Measurements from ENCODE around the gene BRME1.
"Not testable (repeated sequence)": the region's sequence is repeated elsewhere in the genome, so short reads cannot be mapped to it uniquely, and the experiment has no call there.

The BRME1 gene

DNA sequence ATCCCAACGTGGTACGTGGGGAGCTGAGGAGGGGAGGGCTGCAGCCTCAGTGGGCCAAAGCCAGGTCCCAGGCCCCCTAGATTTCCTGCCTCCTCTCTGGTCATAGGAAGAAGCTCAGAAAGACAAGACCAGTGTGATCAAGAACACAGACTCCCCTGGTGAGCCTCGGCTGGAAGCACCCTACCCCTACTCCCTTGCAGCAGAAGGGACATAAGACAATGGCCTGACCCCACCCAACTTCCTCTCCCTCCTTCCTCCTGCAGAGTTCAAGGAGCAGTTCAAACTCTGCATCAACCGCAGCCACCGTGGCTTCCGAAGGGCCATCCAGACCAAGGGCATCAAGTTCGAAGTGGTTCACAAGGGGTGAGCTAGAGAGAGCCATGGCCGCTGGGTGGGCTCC is 20.8 kb upstream of the BRME1 start:
- DNase-seq (ENCODE audit: low read depth in 2 of 2), result no peak

GRCh38 chr19:13926010-13926409 is 20.1 kb upstream of the BRME1 start:
- no peak for DNase-seq (ENCODE audit: low read depth in 2 of 2)

DNA sequence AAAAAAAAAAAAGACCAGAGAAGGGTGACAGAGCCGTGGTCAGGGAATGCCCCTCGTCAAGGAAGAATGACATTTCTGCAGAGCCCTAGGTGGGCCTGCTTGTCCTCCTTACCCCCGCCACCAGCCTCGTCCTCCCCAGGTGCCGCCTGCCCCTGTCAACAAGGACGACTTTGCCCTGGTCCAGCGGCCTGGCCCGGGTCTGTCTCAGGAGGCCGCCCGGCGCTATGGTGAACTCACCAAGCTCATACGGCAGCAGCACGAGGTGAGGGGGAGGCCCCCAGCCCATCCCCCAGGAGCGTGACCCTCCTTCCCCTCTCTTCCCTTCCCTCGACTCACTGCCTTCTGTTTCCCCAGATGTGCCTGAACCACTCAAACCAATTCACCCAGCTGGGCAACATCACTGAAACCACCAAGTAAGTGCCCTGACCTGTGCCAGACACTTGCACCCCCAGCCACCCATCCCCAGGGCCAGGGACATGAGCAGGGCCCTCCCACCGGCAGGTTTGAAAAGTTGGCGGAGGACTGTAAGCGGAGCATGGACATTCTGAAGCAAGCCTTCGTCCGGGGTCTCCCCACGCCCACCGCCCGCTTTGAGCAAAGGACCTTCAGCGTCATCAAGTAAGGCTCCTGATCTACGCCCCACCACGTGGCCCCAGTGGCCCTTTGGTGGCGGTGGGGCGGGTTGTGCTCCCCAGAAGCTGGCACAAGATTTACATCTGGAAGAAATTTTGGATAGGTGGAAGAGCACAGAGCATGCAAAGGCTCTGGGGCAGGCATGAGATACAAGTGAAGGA is 17.5 kb upstream of the BRME1 start:
- DNase-seq (ENCODE audit: low read depth in 2 of 2), result no peak

DNA sequence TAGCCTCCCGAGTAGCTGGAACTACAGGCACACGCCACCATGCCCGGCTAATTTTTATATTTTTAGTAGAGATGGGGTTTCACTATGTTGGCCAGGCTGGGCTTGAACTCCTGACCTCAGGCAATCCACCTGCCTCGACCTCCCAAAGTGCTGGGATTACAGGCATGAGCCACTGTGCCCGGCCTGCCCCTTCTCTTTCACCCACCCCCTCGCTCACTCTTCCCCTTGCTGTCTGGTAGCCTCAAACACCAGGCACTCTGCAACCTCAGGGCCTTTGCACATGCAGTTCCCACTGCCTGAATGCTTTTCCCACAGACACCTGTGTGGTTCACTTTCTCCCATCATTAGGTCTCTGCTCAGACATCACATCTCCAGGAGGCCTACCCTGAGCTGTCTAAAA is 16.2 kb upstream of the BRME1 start:
- DNase-seq (ENCODE audit: low read depth in 2 of 2), result not testable (repeated sequence)

DNA sequence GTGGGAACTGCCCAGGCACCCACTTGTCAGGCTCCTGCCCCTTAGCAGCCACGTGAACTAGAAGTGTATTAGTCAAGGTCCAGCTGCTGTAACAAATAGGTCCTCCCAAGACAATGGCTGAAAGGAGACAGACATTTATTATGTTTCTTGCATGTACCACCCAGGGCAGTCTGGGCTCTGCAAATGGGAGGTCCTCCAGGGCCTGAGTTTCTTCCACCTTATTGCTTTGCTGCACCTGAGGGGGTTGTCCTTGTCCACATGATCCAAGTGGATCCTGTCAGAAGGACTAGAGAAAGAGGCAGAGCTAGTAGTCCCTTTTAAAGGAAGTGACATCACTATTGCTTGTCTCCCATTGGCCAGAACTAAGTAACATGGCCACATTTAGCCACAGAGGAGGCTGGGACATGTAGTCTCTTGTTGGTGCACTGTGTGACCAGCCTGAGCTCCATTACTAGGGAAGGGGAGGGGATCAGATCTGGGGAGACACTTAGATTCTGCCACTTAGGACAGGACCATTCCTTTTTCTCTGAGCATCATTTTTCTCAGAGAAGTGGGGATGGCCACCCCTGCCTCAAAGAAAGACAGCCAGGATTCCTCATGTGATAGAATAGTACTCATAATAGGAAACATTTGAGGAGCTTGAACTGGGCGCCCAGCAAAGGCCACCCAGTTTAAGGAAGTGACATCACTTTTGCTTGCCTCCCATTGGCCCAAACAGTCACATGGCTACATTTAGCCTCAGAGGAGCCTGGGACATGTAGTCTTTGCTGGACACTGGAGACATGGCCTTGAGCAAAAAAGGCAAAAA is 15.2 kb upstream of the BRME1 start:
- peak in 1 of 2 donors; percentile 28 for DNase-seq (ENCODE audit: low read depth in 2 of 2)

DNA sequence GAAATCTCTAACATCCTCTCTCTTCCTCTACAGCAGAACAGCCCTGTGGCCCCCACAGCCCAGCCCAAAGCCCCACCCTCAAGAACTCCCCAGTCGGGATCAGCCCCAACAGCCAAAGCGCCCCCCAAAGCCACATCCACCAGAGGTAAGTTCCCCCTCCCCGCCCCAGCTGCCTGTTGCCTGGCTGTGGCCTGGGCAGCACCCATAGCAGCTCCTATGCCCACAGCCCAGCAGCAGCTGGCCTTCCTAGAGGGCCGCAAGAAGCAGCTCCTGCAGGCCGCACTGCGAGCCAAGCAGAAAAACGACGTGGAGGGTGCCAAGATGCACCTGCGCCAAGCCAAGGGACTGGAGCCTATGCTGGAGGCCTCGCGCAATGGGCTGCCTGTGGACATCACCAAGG is 14.6 kb upstream of the BRME1 start:
- DNase-seq (ENCODE audit: low read depth in 2 of 2), result no peak

DNA sequence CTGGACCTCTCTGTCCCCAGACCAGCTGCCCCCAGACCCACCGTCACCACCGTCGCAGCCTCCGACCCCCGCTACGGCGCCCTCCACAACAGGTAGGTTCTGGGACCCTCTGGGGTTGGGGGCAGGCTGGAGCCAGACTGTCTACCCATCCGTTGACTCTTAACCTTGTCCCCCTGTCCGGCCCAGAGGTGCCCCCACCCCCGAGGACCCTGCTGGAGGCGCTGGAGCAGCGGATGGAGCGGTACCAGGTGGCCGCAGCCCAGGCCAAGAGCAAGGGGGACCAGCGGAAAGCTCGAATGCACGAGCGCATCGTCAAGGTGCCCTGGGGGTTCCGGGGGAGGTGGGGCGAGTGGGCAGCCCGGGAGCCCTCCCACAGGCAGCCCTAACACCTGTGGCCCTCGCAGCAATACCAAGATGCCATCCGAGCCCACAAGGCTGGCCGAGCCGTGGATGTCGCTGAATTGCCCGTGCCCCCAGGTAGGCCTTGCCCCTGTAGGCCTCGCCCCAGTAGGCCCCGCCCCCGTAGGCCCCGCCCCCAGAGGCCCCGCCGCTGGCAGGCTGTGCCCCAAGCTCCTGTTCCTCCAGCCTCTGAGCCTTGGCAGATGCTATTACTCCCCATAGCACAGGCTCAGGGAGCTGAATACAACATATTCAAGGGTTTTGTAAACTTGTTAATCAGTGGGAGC is 13.0 kb upstream of the BRME1 start:
- DNase-seq (ENCODE audit: low read depth in 2 of 2), result no peak

DNA sequence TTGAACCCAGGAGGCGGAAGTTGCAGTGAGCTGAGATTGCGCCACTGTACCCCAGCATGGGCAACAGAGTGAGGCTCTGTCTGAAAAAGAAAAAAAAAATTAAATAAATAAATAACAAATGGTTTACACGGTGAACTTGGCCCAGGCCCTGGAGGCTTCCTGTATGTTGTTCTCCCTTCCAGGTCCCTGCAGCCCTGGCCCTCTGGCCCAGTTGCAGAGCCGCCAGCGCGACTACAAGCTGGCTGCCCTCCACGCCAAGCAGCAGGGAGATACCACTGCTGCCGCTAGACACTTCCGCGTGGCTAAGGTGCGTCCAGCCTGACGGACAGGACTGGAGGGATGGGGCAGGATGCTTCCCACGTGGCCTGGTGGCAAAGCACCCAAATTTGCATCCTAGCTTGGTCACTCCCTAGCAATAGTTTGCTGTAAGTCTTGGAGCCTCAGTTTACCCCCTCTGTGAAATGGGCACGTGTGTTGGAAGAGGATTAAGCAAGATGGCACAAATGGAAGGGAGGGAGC is 12.0 kb upstream of the BRME1 start:
- DNase-seq (ENCODE audit: low read depth in 2 of 2), result no peak

DNA sequence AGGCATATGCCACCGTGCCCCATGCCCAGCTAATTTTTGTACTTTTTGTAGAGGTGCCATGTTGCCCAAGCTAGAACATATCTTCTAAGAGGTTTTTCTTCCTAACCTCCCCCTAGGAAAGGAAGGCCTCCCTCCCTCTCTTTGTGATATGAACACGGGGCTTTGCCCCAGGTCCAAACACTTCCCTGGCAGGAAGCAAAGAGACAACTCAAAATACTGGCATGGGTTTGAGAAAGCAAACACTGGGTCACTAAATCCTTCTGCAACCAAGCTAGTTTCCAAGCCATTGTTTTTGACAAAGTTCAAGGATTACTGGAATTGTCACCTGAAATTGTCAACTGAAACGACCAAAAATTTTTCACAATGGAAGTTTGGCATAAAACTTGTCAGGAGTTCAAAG is 8.9 kb upstream of the BRME1 start:
- no peak for DNase-seq (ENCODE audit: low read depth in 2 of 2)

DNA sequence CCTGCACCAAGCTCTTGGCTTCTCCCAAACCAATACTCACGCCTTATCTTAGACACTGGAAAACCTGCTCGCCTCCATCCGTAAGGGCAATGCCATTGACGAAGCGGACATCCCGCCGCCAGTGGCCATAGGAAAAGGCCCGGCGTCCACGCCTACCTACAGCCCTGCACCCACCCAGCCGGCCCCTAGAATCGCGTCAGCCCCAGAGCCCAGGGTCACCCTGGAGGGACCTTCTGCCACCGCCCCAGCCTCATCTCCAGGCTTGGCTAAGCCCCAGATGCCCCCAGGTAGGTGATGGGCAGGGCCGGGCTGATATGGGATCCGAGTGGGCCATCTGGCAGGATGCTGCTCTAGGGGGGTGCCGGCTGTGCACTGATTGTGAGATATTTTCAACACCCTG is 7.4 kb upstream of the BRME1 start:
- no peak for DNase-seq (ENCODE audit: low read depth in 2 of 2)

DNA sequence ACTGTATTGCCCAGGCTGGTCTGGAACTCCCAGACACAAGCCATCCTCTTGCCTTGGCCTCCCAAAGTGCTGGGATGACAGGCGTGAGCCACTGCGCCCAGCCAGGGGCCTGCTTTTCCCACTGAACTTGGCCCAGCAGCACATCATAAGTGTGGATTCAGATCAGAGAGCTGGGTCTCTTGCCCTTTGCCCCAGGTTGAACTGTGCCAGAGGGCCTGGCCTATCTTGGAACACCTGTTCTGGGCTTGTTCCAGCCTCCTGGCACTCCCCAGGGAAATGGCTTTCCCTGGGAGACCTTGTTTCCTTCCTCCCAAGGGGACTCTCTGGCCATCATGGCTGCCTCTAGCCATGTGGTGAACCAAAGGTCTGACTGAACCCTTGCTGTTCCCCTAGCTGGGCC is 3.5 kb upstream of the BRME1 start:
- no peak for DNase-seq (ENCODE audit: low read depth in 2 of 2)

GRCh38 chr19:13908674-13909073 is 2.8 kb upstream of the BRME1 start:
- no peak for DNase-seq (ENCODE audit: low read depth in 2 of 2)

GRCh38 chr19:13906910-13907309 is 993 bp upstream of the BRME1 start:
- DNase-seq (ENCODE audit: low read depth in 2 of 2), result no peak

DNA sequence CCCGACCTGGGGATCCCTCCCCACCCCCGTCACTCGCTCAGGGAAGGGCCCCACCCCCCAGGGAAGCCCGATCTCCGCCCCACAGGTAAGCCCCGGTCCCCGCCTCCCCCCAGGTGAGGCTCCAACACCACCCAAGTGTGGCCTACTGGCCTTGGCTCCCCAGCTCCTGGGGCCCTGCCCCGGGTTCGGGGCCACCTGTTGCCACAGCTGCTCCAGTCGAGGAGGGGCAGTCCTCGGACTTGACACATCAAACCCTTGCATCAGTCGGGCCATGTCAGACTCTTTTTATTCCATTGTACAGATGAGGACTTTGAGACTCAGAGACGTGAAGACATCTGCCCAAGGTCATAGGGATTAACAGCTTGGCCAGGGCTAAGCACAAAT is 596 bp upstream of the BRME1 start:
- DNase-seq (ENCODE audit: low read depth in 2 of 2), result peak in 1 of 2 donors; percentile 15

DNA sequence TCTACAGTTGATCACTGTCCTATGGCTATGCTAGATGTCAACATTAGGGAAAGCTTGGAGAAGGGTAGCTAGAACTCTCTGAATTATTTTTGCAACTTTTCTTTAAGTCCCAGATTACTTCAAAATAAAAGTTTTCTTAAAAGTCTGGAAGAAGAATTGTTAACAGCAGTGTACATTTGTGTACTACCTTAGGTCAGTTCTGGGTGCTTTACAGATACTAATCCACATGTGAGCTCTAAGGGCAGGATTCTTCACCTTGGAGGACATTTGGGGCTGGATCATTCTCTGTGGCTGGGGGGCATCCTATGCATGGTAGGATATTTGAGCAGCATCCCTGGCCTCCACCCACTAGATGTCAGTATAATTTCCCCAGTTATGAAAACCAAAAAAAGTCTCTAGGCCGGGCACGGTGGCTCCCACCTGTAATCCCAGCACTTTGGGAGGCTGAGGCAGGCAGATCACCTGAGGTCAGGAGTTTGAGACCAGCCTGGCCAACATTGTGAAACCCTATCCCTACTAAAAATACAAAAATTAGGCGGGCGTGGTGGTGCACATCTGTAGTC is 2.8 kb downstream of the BRME1 start:
- DNase-seq (ENCODE audit: low read depth in 2 of 2), result no peak

- no peak for DNase-seq (ENCODE audit: low read depth in 2 of 2)
These were observed 5.9 kb downstream of the BRME1 start for GRCh38 chr19:13899912-13900584.

- no peak for DNase-seq (ENCODE audit: low read depth in 2 of 2)
These were observed 6.5 kb downstream of the BRME1 start for GRCh38 chr19:13899393-13899792.

GRCh38 chr19:13896227-13896626 is 9.7 kb downstream of the BRME1 start:
- DNase-seq (ENCODE audit: low read depth in 2 of 2), result no peak

DNA sequence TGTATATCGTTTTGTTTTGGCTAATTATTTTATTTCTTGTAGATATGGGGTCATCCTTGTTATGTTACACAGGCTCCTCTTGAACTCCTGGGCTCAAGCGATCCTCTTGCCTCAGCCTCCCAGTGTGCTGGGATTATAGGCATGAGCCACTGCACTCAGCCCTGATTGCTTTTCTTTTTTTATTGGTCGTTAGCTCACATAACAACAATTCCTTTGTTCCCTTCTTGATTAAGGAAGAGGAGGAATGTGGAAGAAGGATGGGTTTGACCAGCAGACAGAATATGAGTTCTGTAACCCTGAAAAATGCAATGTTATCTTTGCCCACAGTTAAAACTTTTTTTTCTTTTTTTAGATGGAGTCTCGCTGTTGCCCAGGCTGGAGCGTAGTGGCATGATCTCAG is 11.4 kb downstream of the BRME1 start:
- no peak for DNase-seq (ENCODE audit: low read depth in 2 of 2)

GRCh38 chr19:13892870-13893269 is 13.0 kb downstream of the BRME1 start:
- DNase-seq (ENCODE audit: low read depth in 2 of 2), result no peak

GRCh38 chr19:13890136-13890535 is 15.8 kb downstream of the BRME1 start:
- DNase-seq (ENCODE audit: low read depth in 2 of 2), result no peak

DNA sequence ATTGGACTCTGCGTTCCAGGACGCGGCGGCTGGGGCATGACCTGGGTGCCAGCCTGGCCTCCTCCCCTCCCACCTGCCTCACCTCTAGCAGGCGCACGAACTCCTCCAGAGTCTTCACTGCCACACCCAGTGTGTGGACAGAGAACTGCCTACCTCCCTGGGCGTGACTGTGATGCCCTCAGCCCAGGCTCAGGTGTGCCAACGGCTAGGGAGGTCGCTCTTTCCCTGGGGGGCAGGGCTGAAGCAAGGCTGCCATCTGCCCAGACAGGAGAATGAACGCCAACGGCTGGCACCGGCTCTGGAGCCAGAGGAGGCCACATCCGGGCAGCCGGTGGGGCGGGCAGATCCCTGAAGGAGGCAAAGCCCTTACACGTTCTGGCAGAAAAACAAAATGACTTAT is 17.6 kb downstream of the BRME1 start:
- no peak for DNase-seq (ENCODE audit: low read depth in 2 of 2)

Measured in stimulated activated CD4-positive, alpha-beta T cell treated with anti-CD3 and anti-CD28 coated beads, Interleukin-15, amount 100 ng/mL, for 48 hours (primary cell).